COLO829 (cell line): Measurements from ENCODE around the gene TMEM9B.
"Not testable (repeated sequence)": the region's sequence is repeated elsewhere in the genome, so short reads cannot be mapped to it uniquely, and the experiment has no call there.

Experiments used
- DNase-seq: peaks from one replicate; pipeline ENCODE4 v3.0.0; 2012; ENCODE audit warnings: low spot score

The TMEM9B gene

GRCh38 chr11:8964324-8965320 lies at the start of gene TMEM9B:
Gene TMEM9B, minus strand, starts transcription at chr11:8964442. Its CDS starts 129 bp downstream, at chr11:8964313.
- DNase-seq, result peak; percentile 67

DNA sequence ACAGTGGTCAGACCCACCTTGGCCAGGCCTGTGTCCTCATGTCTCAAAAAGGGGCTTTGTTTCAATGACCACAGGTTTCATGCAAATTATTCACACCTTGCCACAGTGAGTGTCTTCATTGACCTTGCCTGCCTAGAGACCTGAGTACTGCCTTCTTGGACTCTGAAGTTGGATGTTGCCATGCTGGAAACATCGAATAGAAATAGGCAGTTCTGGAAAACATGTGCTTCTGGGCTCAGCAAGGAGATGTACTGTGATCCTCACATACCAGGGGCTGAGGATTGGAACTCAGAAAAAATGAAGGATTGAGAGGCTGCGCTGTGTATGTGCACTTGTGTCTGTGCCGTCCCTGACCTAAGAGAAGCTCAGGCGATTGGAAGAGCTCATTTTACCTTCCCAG lies 49.1 kb upstream of the TMEM9B start:
- DNase-seq, result no peak

GRCh38 chr11:9009538-9009937 lies 45.3 kb upstream of the TMEM9B start:
- DNase-seq, result not testable (repeated sequence)

DNA sequence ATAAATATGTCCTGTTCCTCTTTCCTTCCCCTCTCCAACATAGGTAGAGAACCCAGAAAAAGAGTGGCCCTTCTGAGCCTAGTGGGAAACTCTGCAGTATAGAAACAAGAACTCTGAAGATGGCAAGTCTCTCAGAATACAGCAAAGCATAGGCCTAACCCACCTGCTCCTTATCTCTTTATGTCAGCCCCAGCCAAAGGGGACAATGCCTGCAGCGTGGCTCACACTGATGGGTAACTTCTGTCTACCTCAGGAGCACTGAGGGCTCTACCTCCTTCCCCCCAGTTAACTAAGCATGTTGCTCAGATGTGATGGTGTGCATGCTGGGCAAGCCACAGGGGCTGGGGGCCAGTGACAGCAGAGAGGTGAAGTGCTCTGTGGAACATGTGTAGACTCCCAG lies 44.4 kb upstream of the TMEM9B start:
- no peak for DNase-seq

- no peak for DNase-seq
Observed at GRCh38 chr11:9008011-9008550, 43.8 kb upstream of the TMEM9B start.

DNA sequence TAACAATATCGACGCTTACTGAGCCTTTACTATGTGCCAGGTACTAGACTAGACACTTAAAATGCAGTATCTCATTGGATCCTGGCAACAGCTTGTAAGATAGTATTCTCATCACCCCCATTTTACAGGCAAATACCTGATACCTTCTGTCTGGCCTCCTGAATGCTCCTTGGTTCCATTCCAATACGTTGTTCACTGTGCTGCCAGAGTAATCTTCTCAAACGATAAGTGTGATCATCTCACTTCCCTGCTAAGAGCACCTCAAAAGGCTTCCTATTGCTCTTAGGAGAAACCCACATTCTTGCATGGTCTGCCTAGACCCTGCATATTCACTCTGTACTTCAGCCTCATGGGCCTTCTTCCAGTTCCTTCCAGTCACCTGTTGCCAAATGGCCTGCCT lies 40.8 kb upstream of the TMEM9B start:
- DNase-seq, result no peak

DNA sequence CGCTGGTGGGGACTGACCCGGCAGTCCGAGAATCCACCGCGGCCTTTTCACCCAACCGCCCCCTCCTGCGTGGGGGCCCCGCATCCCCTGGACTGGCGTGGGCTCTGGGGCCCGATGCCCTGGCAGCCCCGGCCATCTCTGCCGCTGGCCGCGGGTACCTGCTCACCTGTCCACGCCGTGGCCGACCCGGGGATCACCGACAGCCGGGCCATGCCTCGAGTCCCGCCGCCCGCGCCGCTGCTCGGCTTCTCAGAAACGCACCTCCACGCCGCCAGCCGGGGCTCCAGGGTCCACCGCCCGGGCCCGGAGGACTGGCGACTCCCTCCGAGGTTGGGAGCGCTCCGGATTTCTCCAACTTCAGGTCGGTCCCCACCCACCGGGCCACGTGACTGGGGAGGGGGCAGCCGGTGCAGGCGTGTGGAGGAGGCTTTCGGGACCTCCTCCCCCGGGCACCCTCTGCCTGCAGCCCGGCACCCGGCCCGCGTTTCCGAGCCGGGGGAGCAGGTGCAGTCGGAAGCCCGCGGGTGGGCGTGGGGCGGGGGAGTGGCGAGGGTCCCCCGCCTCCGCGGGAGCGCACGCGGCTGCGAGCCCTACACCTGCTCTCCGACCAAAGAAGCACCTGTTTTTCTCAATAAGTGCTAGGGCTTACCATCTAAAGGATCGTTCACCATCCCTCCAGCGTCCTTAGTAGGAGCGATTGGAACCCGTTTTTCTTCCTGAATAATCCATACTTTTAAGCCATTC lies 40.1 kb upstream of the TMEM9B start:
- DNase-seq, result no peak

- no peak for DNase-seq
Observed at GRCh38 chr11:9003573-9004182, 39.4 kb upstream of the TMEM9B start, which contains the start of gene NRIP3. Gene NRIP3, minus strand, starts transcription at chr11:9004001. Its CDS starts 66 bp downstream, at chr11:9003935.

DNA sequence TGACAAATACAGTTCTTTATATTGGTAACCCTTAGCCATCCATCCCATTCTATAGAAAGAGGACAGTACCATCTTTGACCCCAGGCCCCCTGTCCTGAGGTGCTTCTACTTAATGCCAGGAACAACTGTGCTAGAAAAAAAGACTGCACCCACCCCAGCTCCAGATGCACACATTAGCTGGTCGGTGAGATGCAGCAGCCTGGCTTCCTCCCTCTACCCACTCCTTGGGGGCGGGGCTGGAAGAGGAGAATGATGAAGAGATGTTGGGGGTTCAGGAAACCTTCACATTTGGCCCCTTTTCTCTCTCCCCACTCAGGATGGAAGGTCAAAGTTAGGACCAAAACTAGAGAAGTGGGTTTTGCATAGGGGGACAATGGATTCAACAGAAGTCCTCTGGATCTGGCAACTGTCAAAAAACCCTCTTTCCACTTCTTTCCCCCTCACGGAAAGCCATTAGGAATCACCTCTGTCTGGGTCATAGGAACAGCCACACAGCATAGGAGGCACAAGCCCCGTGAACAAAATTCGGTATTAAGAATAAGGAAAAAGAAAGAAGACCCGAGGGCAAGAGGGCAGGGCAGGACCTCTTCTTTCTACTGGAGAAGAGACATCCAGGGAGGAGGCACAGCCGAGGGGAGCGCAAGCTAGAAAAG lies 38.8 kb upstream of the TMEM9B start:
- DNase-seq, result no peak

- DNase-seq, result no peak
Observed at GRCh38 chr11:9001736-9002135, 37.5 kb upstream of the TMEM9B start.

- no peak for DNase-seq
Observed at GRCh38 chr11:8998017-8998416, 33.8 kb upstream of the TMEM9B start.

- no peak for DNase-seq
Observed at GRCh38 chr11:8997451-8997850, 33.2 kb upstream of the TMEM9B start.

- DNase-seq, result no peak
Observed at GRCh38 chr11:8989453-8989852, 25.2 kb upstream of the TMEM9B start.

GRCh38 chr11:8988329-8989234 lies 24.3 kb upstream of the TMEM9B start:
- DNase-seq, result no peak

- no peak for DNase-seq
Observed at GRCh38 chr11:8987446-8987845, 23.2 kb upstream of the TMEM9B start.

GRCh38 chr11:8986772-8987171 lies 22.5 kb upstream of the TMEM9B start:
- not testable (repeated sequence) for DNase-seq

DNA sequence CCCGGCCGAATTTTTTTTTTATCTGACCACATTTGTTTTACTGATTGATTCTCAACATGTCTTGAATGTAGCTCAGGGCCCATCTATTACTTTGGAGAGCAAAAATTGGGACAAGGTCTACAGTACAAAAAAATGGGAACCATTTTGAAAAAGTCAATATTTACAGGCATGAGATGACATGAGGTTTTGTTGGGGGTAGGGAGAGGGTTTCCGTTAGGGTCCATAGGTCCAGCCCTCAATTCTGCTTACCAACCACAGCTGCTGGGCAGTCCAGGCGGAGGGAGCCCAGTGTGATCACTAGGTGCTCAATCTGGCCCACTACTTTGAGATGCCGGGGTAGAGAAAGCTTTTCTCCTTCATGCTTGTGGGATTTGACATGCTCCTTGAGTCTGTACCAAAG lies 21.2 kb upstream of the TMEM9B start:
- no peak for DNase-seq

DNA sequence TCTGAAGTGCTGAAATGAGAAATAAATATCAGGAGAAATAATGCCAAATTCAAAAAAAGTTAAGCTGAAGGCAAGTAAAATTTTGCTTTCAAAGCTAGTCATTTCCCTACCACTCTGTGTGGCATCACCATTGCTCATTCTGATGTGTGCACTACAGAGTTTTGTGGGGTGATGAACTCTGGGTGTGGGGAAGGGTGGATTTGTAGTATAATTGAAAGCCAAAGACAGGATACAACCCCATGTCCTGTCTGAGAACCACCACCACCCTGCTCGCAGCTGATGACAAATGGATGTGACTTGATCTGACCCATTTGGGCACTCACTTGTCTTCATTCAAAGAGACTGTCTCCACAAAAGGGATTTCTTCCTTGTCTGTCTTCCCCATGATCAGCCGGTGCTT lies 19.3 kb upstream of the TMEM9B start:
- DNase-seq, result no peak

DNA sequence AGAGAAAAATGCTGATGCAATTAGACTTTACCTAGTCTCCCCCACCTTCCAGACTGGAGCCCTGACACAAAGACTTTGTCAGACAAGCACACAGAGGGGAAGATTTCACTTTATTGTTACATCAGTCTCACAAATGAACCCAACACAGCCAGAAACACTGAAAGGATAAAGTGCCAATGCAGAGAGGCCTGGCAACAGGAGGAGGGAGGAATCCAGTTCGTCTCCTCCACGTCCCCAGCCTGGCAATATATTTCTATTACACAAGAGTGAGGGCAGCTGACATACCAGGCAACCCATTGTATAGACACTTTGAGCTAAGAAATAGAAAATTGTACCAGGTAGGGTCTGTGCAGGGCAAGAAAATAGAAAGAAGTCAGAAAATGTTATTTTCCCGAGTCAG lies 16.2 kb upstream of the TMEM9B start:
- DNase-seq, result no peak

GRCh38 chr11:8979365-8979764 lies 15.1 kb upstream of the TMEM9B start:
- DNase-seq, result not testable (repeated sequence)

GRCh38 chr11:8973121-8973520 lies 8.9 kb upstream of the TMEM9B start:
- DNase-seq, result no peak
